ENCODE data around the gene UTS2R.

GRCh38 chr17:82376042-82376730, 4.6 kb downstream of the UTS2R start:
- TF ChIP-seq EZH2 (IDR thresholded peaks at IDR 0.05) = no peak
- TF ChIP-seq POLR2AphosphoS5 (IDR thresholded peaks at IDR 0.05; ENCODE audit: borderline replicate concordance, low read depth, low read length) = no peak

Measured in SK-N-MC (cell line).